Measurements from ENCODE around the gene RIMBP2. TPM values are rescaled to one million over a fixed set of nuclear protein-coding genes. Genes with fewer than 3 reads are reported as not detected.

Gene RIMBP2
- 0.02 to 0.16 TPM (median 0.12 TPM) in 3 replicates for polyA plus RNA-seq
- polyA plus RNA-seq (2011; ENCODE audit: low read depth) = not detected
- 0.11 and 0.19 TPM in 2 replicates for polyA plus RNA-seq (2011; cell fraction: cytosol; rRNA removed)
- polyA plus RNA-seq (2011; cell fraction: nucleus; rRNA removed) = 0.14 and 0.23 TPM in 2 replicates
- polyA plus RNA-seq (2012; ENCODE audit: low replicate concordance) = 0.18 TPM in 1 of 2 replicates, not detected in the other
- 0.13 to 0.20 TPM in 2 of 3 replicates, not detected in the other for polyA minus RNA-seq
- polyA minus RNA-seq (2011; cell fraction: cytosol; rRNA and poly(A)+ RNA removed) = not detected
- not detected in 2 replicates for polyA minus RNA-seq (2011; cell fraction: nucleus; rRNA and poly(A)+ RNA removed)

- Histone ChIP-seq H2AFZ (ENCODE audit: control insufficient read depth, low read length) (peak within 1 kb of the TSS; percentile 63), H3K9me1 (ENCODE audit: control insufficient read depth, extremely low read depth, insufficient read depth, low read length) (no peaks in the 10 kb centered on the region), H3K9me3 (ENCODE audit: control insufficient read depth, low read depth, low read length) (no peaks in the 10 kb centered on the region), H3K4me2 (ENCODE audit: control insufficient read depth, extremely low read depth, insufficient read depth, low read depth, low read length) (peak within 1 kb of the TSS; percentile 80), H3K27me3 (ENCODE audit: control insufficient read depth, extremely low read depth, insufficient read depth, low read length) (peaks cover 30% of the 10 kb centered on the region), H3K4me3 (ENCODE audit: control insufficient read depth in 2 of 3, extremely low read depth in 1 of 3, insufficient read depth in 2 of 3, low read depth in 1 of 3, low read length in 3 of 3) (peak within 1 kb of the TSS; percentile 35 to 58 (median 51)), H3K27ac (ENCODE audit: control insufficient read depth, insufficient read depth, low read length) (no peak within 1 kb of the TSS), H3K9ac (ENCODE audit: control insufficient read depth, extremely low read depth, insufficient read depth, low read length) (no peak within 1 kb of the TSS), H3K36me3 (ENCODE audit: control insufficient read depth in 2 of 2, extremely low read depth in 1 of 2, insufficient read depth in 2 of 2, low read length in 2 of 2) (no peaks in the 10 kb centered on the region), H3K79me2 (ENCODE audit: control insufficient read depth, insufficient read depth, low read length) (no peaks in the 10 kb centered on the region), H4K20me1 (ENCODE audit: control insufficient read depth, extremely low read depth, insufficient read depth, low read length) (no peaks in the 10 kb centered on the region), H3K4me1 (ENCODE audit: control insufficient read depth, extremely low read depth, insufficient read depth, low read length) (peaks cover 13% of the 10 kb centered on the region)
- DNase-seq (ENCODE audit: low read depth, low spot score) (no peak), FAIRE-seq (peak; percentile 81)
- TF ChIP-seq EZH2 (IDR thresholded peaks at IDR 0.05; ENCODE audit: low read length) = no peak
- no peak for TF ChIP-seq CTCF (optimal IDR thresholded peaks at IDR 0.05 in 1 of 3, IDR thresholded peaks at IDR 0.05 in 1 of 3, conservative IDR thresholded peaks at IDR 0.05 in 1 of 3; ENCODE audit: extremely low read depth in 1 of 3, insufficient read depth in 2 of 3, low read length in 3 of 3)
- dilution Hi-C loops (cut with MboI; ENCODE audit: extremely low pct_ligation_motif_present, low sequenced_read_pairs) = no loop called here
Measured at GRCh38 chr12:130715998-130716968, at the start of gene RIMBP2. TSS of gene RIMBP2 (minus strand) at chr12:130716299. CDS start at chr12:130479013, 237,286 bp downstream.

- Histone ChIP-seq H3K27me3 (ENCODE audit: control insufficient read depth, extremely low read depth, insufficient read depth, low read length) (peaks cover 3% of the 10 kb centered on the region), H3K36me3 (ENCODE audit: control insufficient read depth in 2 of 2, extremely low read depth in 1 of 2, insufficient read depth in 2 of 2, low read length in 2 of 2) (no peaks in the 10 kb centered on the region), H3K9me3 (ENCODE audit: control insufficient read depth, low read depth, low read length) (peaks cover 17% of the 10 kb centered on the region), H3K79me2 (ENCODE audit: control insufficient read depth, insufficient read depth, low read length) (no peaks in the 10 kb centered on the region), H3K4me2 (ENCODE audit: control insufficient read depth, extremely low read depth, insufficient read depth, low read depth, low read length) (no peak overlapping the region), H3K4me1 (ENCODE audit: control insufficient read depth, extremely low read depth, insufficient read depth, low read length) (peaks cover 14% of the 10 kb centered on the region), H3K9ac (ENCODE audit: control insufficient read depth, extremely low read depth, insufficient read depth, low read length) (no peak overlapping the region), H4K20me1 (ENCODE audit: control insufficient read depth, extremely low read depth, insufficient read depth, low read length) (no peaks in the 10 kb centered on the region), H3K9me1 (ENCODE audit: control insufficient read depth, extremely low read depth, insufficient read depth, low read length) (no peaks in the 10 kb centered on the region), H3K27ac (ENCODE audit: control insufficient read depth, insufficient read depth, low read length) (no peak overlapping the region), H2AFZ (ENCODE audit: control insufficient read depth, low read length) (no peak overlapping the region), H3K4me3 (ENCODE audit: control insufficient read depth in 2 of 3, extremely low read depth in 1 of 3, insufficient read depth in 2 of 3, low read depth in 1 of 3, low read length in 3 of 3) (no peak overlapping the region)
- dilution Hi-C loops (cut with MboI; ENCODE audit: extremely low pct_ligation_motif_present, low sequenced_read_pairs) = no loop called here
- TF ChIP-seq CTCF (optimal IDR thresholded peaks at IDR 0.05 in 1 of 3, IDR thresholded peaks at IDR 0.05 in 1 of 3, conservative IDR thresholded peaks at IDR 0.05 in 1 of 3; ENCODE audit: extremely low read depth in 1 of 3, insufficient read depth in 2 of 3, low read length in 3 of 3) (no peak), EZH2 (IDR thresholded peaks at IDR 0.05; ENCODE audit: low read length) (no peak)
- FAIRE-seq = no peak
- no peak for DNase-seq (ENCODE audit: low read depth, low spot score)
Measured at GRCh38 chr12:130765186-130765659, 49.1 kb upstream of the RIMBP2 start.
